AG08395 (cell line): ENCODE measurements around the gene SNRPA1.
A peak's percentile ranks its signal among the peaks of the same experiment; 100 is the strongest.

Source experiments
- DNase-seq: peaks from one replicate; pipeline ENCODE4 v3.0.0; 2012; ENCODE audit warnings: mixed read lengths, low spot score

The SNRPA1 gene

GRCh38 chr15:101242160-101242998 is 52.7 kb downstream of the SNRPA1 start:
- DNase-seq: peak; percentile 76

GRCh38 chr15:101240358-101240757 is 54.7 kb downstream of the SNRPA1 start:
- no peak for DNase-seq

- no peak for DNase-seq
These were observed 55.3 kb downstream of the SNRPA1 start for GRCh38 chr15:101239724-101240136.

- no peak for DNase-seq
These were observed 57.8 kb downstream of the SNRPA1 start for GRCh38 chr15:101237251-101237650.

GRCh38 chr15:101233651-101234280 is 61.3 kb downstream of the SNRPA1 start:
- no peak for DNase-seq

- no peak for DNase-seq
These were observed 62.4 kb downstream of the SNRPA1 start for GRCh38 chr15:101232677-101233076.
